HepG2 (cell line): ENCODE data around the gene TMEM247. TPM values are rescaled to one million over a fixed set of nuclear protein-coding genes. Genes with fewer than 3 reads are reported as not detected.
A peak's percentile ranks its signal among the peaks of the same experiment; 100 is the strongest.
"Not testable (repeated sequence)": the region's sequence is repeated elsewhere in the genome, so short reads cannot be mapped to it uniquely, and the experiment has no call there.

Experiments
- ATAC-seq: fragments of 200-7000 bp; cut with Tn5 transposase; 3 replicates; pipeline ENCODE4 v1.9.1; 2020; ENCODE audit warnings: mild to moderate bottlenecking, moderate library complexity
- BruUV-seq: library from RNA; stranded (reverse); fragments of 400-500 nt; replicated peaks from 2 replicates; lab custom pipeline; 2021; lab: Mats Ljungman, UMichigan
- CTCF ChIA-PET: fragments of 300-600 bp; formaldehyde crosslinking; extraction: SDS; loops from one replicate; lab custom pipeline; 2021; ENCODE audit warnings: low total read pairs, inconsistent platforms, low intra/inter-chr PET ratio; lab: Yijun Ruan, JAX
- POLR2A ChIA-PET: fragments of 350-600 bp; sonication (Branson Sonifier 250); formaldehyde crosslinking; loops from one replicate; lab custom pipeline; 2020; ENCODE audit warnings: antibody characterized with exemption, inconsistent platforms; lab: Yijun Ruan, JAX
- DNase-seq: peaks from one replicate; pipeline ENCODE4 v3.0.0-alpha.2; 2015; ENCODE audit warnings: low spot score
- FAIRE-seq: peaks from 3 replicates; lab custom pipeline; 2011; peaks lifted over from hg19 to GRCh38; lab: Jason Lieb, UNC
- H2AFZ ChIP-seq: one replicate; pipeline ENCODE4 v1.6.1; 2011; ENCODE audit warnings: low read length, inconsistent platforms
- H3K27ac ChIP-seq: fragments of 300-600 bp; 3 replicates; pipeline ENCODE4 v1.8.0; 2011; ENCODE audit warnings: mixed run types, mild to moderate bottlenecking, mixed read lengths, low read length, inconsistent platforms; ENCODE audit not compliant: insufficient read depth; ENCODE audit errors: extremely low read length
- H3K27me3 ChIP-seq, 2 experiments: fragments of 200-600 bp in 1 of 2; 2 replicates in 1 of 2; 3 replicates in 1 of 2; pipeline versions ENCODE4 v1.6.0 to v1.8.0; 2011; ENCODE audit warnings: low read length in 2 of 2, mild to moderate bottlenecking in 2 of 2, moderate library complexity in 2 of 2, inconsistent platforms in 1 of 2; ENCODE audit not compliant: insufficient read depth in 2 of 2, control insufficient read depth in 1 of 2
- H3K36me3 ChIP-seq, 2 experiments: fragments of 200-600 bp in 1 of 2; replicated peaks in 1 of 2; 2 replicates in 1 of 2; 3 replicates in 1 of 2; pipeline versions ENCODE4 v1.5.1 to v1.8.0; 2011; ENCODE audit warnings: low read length in 2 of 2, inconsistent platforms in 1 of 2; ENCODE audit not compliant: insufficient read depth in 2 of 2, control insufficient read depth in 1 of 2
- H3K4me1 ChIP-seq: 2 replicates; pipeline ENCODE4 v1.5.1; 2012; ENCODE audit warnings: low read length, inconsistent platforms; ENCODE audit not compliant: insufficient read depth
- H3K4me2 ChIP-seq: 2 replicates; pipeline ENCODE4 v1.6.0; 2011; ENCODE audit warnings: low read depth, low read length, inconsistent platforms
- H3K4me3 ChIP-seq, 3 experiments: fragments of 200-600 bp in 1 of 3; sonication (generic), shearing (Covaris generic) in 1 of 3; replicated peaks in 1 of 3; 2 replicates each; pipeline ENCODE4 v1.5.1; 2011 to 2016; ENCODE audit warnings: low read length in 3 of 3, inconsistent platforms in 2 of 3, low read depth in 2 of 3, mild to moderate bottlenecking in 2 of 3, control low read depth in 1 of 3, mixed read lengths in 1 of 3; ENCODE audit not compliant: insufficient read depth in 1 of 3
- H3K79me2 ChIP-seq: one replicate; pipeline ENCODE4 v1.6.1; 2011; ENCODE audit warnings: low read length, inconsistent platforms; ENCODE audit not compliant: insufficient read depth
- H3K9ac ChIP-seq: 2 replicates; pipeline ENCODE4 v1.6.0; 2011; ENCODE audit warnings: mild to moderate bottlenecking, low read depth, low read length, inconsistent platforms; ENCODE audit not compliant: insufficient read depth
- H3K9me3 ChIP-seq: 2 replicates; pipeline ENCODE4 v1.5.1; 2012; ENCODE audit warnings: mild to moderate bottlenecking, low read length
- H4K20me1 ChIP-seq: 2 replicates; pipeline ENCODE4 v1.6.0; 2011; ENCODE audit warnings: inconsistent platforms, mild to moderate bottlenecking, low read length, moderate library complexity; ENCODE audit not compliant: insufficient read depth
- ARID5B ChIP-seq: IDR thresholded peaks from 2 replicates; pipeline ENCODE4 v1.4.0; 2020; ENCODE audit warnings: mild to moderate bottlenecking, missing genetic modification reagents
- FOXA1 ChIP-seq, 2 experiments: fragments of 450-650 bp in 1 of 2; sonication (generic) in 1 of 2; formaldehyde crosslinking in 1 of 2; IDR thresholded peaks; 2 replicates each; pipeline versions ENCODE4 v1.4.0 to v1.6.1; 2016 to 2020; ENCODE audit warnings: missing genetic modification reagents in 1 of 2
- FOXA3 ChIP-seq: IDR thresholded peaks from 2 replicates; pipeline ENCODE4 v1.6.1; 2016; ENCODE audit warnings: missing genetic modification reagents, missing compliant biosample characterization
- SP5 ChIP-seq: IDR thresholded peaks from 2 replicates; pipeline ENCODE4 v1.6.1; 2016; ENCODE audit warnings: low read depth, borderline replicate concordance
- WGBS: methylation state at CpG from one replicate; pipeline ENCODE4 v1.1.6; 2017; ENCODE audit warnings: low lambda C conversion rate; 5-methylcytosine and 5-hydroxymethylcytosine counted together
- in situ Hi-C: cut with HindIII; loops from 2 replicates; pipeline ENCODE4 v1.10.0; 2017; ENCODE audit warnings: low pct_unique_long_range_greater_than_20kb; ENCODE audit not compliant: extremely low pct_ligation_motif_present
- intact Hi-C: fragments of 100-400 bp; cut with micrococcal nuclease; formaldehyde crosslinking; loops from one replicate; pipeline ENCODE4 v1.10.0; 2022; ENCODE audit not compliant: unreplicated experiment
- polyA plus RNA-seq, 8 experiments: library from polyadenylated mRNA; depleted of rRNA in 3 of 8; stranded (reverse) in 7 of 8; unstranded in 1 of 8; fragments of >200 nt; fragmentation: Illumina TruSeq in 4 of 8; extraction: Trizol in 4 of 8; gene quantifications; 2 replicates each; pipeline versions ENCODE4 v1.2.1 to v1.2.3, GENCODE V29; 2011 to 2016; ENCODE audit warnings: low read depth in 4 of 8, missing spikeins in 1 of 8, mixed read lengths in 1 of 8; ENCODE audit not compliant: insufficient read depth in 1 of 8
- total RNA-seq, 5 experiments: library from RNA; depleted of rRNA; stranded (reverse); fragments of >200 nt; fragmentation: Illumina TruSeq; extraction: Trizol; gene quantifications; 2 replicates each; pipeline ENCODE4 v1.2.3, GENCODE V29; 2016; ENCODE audit warnings: low read depth in 1 of 5
- TF ChIP-seq, protein P1 (sequence below): sonication (generic); formaldehyde crosslinking; IDR thresholded peaks from 2 replicates; pipeline ENCODE4 v1.4.0; 2020; ENCODE audit warnings: missing genetic modification reagents, borderline replicate concordance
- TF ChIP-seq, protein P2 (sequence below): sonication (generic); formaldehyde crosslinking; IDR thresholded peaks from 2 replicates; pipeline ENCODE4 v1.5.1; 2020; ENCODE audit warnings: mild to moderate bottlenecking, missing genetic modification reagents, moderate library complexity

Gene TMEM247
- total and polyA plus RNA-seq, 2 of the 13 experiments (the other 11 are each of a cell fraction or from before 2014, with no cell fraction given), result not detected

GRCh38 chr2:46477462-46477861, 1.9 kb upstream of the TMEM247 start:
- peak overlapping the region in 1 of 3 experiments; percentile 15; a peak in 1 of 6 replicates for H3K4me3 ChIP-seq
- POLR2A ChIA-PET, intact Hi-C loops: not testable (repeated sequence)

More at GRCh38 chr2:46477462-46477861, 1.9 kb upstream of the TMEM247 start:
- H4K20me1 ChIP-seq; H3K36me3 ChIP-seq; H3K27ac ChIP-seq; H3K79me2 ChIP-seq; H3K9me3 ChIP-seq; ATAC-seq; in situ Hi-C loops; DNase-seq; H2AFZ ChIP-seq; H3K9ac ChIP-seq; BruUV-seq; CTCF ChIA-PET; FAIRE-seq; TF ChIP-seq FOXA1 (IDR thresholded peaks at IDR 0.05): not testable (repeated sequence)
- Histone ChIP-seq H3K27me3 (peaks cover 2 to 28% of the 10 kb centered on the region in 2 experiments; a peak in 4 of 5 replicates), H3K4me2 (peak overlapping the region; percentile 39; the same call in 1 of the 2 replicates), H3K4me1 (peaks cover 14% of the 10 kb centered on the region)
- TF ChIP-seq, protein P1, sequence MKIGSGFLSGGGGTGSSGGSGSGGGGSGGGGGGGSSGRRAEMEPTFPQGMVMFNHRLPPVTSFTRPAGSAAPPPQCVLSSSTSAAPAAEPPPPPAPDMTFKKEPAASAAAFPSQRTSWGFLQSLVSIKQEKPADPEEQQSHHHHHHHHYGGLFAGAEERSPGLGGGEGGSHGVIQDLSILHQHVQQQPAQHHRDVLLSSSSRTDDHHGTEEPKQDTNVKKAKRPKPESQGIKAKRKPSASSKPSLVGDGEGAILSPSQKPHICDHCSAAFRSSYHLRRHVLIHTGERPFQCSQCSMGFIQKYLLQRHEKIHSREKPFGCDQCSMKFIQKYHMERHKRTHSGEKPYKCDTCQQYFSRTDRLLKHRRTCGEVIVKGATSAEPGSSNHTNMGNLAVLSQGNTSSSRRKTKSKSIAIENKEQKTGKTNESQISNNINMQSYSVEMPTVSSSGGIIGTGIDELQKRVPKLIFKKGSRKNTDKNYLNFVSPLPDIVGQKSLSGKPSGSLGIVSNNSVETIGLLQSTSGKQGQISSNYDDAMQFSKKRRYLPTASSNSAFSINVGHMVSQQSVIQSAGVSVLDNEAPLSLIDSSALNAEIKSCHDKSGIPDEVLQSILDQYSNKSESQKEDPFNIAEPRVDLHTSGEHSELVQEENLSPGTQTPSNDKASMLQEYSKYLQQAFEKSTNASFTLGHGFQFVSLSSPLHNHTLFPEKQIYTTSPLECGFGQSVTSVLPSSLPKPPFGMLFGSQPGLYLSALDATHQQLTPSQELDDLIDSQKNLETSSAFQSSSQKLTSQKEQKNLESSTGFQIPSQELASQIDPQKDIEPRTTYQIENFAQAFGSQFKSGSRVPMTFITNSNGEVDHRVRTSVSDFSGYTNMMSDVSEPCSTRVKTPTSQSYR, result peak; percentile 88
- TF ChIP-seq ARID5B (CRISPR knock-in tag) (peak; percentile 43; the same call in 1 of the 2 replicates), FOXA3 (peak; percentile 41; the same call in 1 of the 2 replicates), FOXA1 (CRISPR knock-in tag; IDR thresholded peaks at IDR 0.05) (peak; percentile 71), SP5 (CRISPR knock-in tag) (peak; percentile 42; the same call in 1 of the 2 replicates)
- TF ChIP-seq, protein P2, sequence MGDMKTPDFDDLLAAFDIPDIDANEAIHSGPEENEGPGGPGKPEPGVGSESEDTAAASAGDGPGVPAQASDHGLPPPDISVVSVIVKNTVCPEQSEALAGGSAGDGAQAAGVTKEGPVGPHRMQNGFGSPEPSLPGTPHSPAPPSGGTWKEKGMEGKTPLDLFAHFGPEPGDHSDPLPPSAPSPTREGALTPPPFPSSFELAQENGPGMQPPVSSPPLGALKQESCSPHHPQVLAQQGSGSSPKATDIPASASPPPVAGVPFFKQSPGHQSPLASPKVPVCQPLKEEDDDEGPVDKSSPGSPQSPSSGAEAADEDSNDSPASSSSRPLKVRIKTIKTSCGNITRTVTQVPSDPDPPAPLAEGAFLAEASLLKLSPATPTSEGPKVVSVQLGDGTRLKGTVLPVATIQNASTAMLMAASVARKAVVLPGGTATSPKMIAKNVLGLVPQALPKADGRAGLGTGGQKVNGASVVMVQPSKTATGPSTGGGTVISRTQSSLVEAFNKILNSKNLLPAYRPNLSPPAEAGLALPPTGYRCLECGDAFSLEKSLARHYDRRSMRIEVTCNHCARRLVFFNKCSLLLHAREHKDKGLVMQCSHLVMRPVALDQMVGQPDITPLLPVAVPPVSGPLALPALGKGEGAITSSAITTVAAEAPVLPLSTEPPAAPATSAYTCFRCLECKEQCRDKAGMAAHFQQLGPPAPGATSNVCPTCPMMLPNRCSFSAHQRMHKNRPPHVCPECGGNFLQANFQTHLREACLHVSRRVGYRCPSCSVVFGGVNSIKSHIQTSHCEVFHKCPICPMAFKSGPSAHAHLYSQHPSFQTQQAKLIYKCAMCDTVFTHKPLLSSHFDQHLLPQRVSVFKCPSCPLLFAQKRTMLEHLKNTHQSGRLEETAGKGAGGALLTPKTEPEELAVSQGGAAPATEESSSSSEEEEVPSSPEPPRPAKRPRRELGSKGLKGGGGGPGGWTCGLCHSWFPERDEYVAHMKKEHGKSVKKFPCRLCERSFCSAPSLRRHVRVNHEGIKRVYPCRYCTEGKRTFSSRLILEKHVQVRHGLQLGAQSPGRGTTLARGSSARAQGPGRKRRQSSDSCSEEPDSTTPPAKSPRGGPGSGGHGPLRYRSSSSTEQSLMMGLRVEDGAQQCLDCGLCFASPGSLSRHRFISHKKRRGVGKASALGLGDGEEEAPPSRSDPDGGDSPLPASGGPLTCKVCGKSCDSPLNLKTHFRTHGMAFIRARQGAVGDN (CRISPR knock-in tag), result peak; percentile 31
- 3% methylated on average over 7 of the region's 8 CpGs for WGBS
